OCI-LY7 (cell line): ENCODE measurements around the gene C10orf90.

Source experiments
- CTCF ChIP-seq: fragments of 200-600 bp; sonication (generic); conservative IDR thresholded peaks from 2 replicates; pipeline ENCODE4 v1.5.1; 2014; ENCODE audit warnings: mild to moderate bottlenecking, antibody characterized with exemption, low read length, moderate library complexity, mixed read lengths
- EZH2phosphoT487 ChIP-seq: fragments of 200-600 bp; sonication (generic); IDR thresholded peaks from 2 replicates; pipeline ENCODE4 v1.6.1; 2018; ENCODE audit warnings: low read depth, borderline replicate concordance, mild to moderate bottlenecking, mixed run types, antibody characterized with exemption, low read length, moderate library complexity, mixed read lengths

- TF ChIP-seq CTCF (no peak), EZH2phosphoT487 (no peak)
Observed at GRCh38 chr10:126654579-126654978, 15.9 kb downstream of the C10orf90 start.
